CD14-positive monocyte (primary cell): ENCODE results near the gene MND1. TPM values are rescaled to one million over a fixed set of nuclear protein-coding genes. Genes with fewer than 3 reads are reported as not detected.

Experiments
- DNase-seq, 3 donors: peaks; one replicate each; pipeline ENCODE4 v3.0.0-alpha.2; 2011 to 2022
- H2AFZ ChIP-seq: 2 replicates; pipeline ENCODE4 v1.6.0; 2012; ENCODE audit warnings: mild to moderate bottlenecking, low read depth, low read length, inconsistent platforms; ENCODE audit not compliant: insufficient read depth, poor library complexity, severe bottlenecking
- H3K27ac ChIP-seq, 2 donors: 1 replicate in 1 of 2; 2 replicates in 1 of 2; pipeline ENCODE4 v1.5.1; 2012 to 2013; ENCODE audit warnings: low read length in 2 of 2, control low read depth in 1 of 2, inconsistent platforms in 1 of 2, low read depth in 1 of 2, mild to moderate bottlenecking in 1 of 2
- H3K27me3 ChIP-seq, 2 donors: one replicate each; pipeline versions ENCODE4 v1.6.0 to v1.6.1; 2011 to 2013; ENCODE audit warnings: low read length in 2 of 2; ENCODE audit not compliant: control insufficient read depth in 2 of 2, insufficient read depth in 2 of 2
- H3K36me3 ChIP-seq, 2 donors: replicated peaks in 1 of 2; 1 replicate in 1 of 2; 2 replicates in 1 of 2; pipeline versions ENCODE4 v1.5.1 to v1.6.1; 2012 to 2013; ENCODE audit warnings: low read length in 2 of 2, control low read depth in 1 of 2, inconsistent platforms in 1 of 2, mild to moderate bottlenecking in 1 of 2; ENCODE audit not compliant: insufficient read depth in 2 of 2, control insufficient read depth in 1 of 2
- H3K4me1 ChIP-seq, 2 donors: 1 replicate in 1 of 2; 2 replicates in 1 of 2; pipeline versions ENCODE4 v1.5.1 to v1.6.1; 2012 to 2013; ENCODE audit warnings: low read length in 2 of 2, control low read depth in 1 of 2, inconsistent platforms in 1 of 2, mild to moderate bottlenecking in 1 of 2, moderate library complexity in 1 of 2; ENCODE audit not compliant: insufficient read depth in 2 of 2, control insufficient read depth in 1 of 2
- H3K4me2 ChIP-seq: replicated peaks from 2 replicates; pipeline ENCODE3; 2012; ENCODE audit warnings: low read length, moderate library complexity, mild to moderate bottlenecking; ENCODE audit not compliant: poor library complexity, severe bottlenecking; ENCODE audit errors: extremely low read depth
- H3K4me3 ChIP-seq, 3 experiments: fragments of 200-600 bp in 1 of 3; sonication (generic) in 1 of 3; replicated peaks in 1 of 3; 1 replicate in 2 of 3; 2 replicates in 1 of 3; pipeline ENCODE4 v1.5.1; 2011 to 2013; ENCODE audit warnings: low read length in 3 of 3, mild to moderate bottlenecking in 3 of 3, control low read depth in 2 of 3, low read depth in 2 of 3, inconsistent platforms in 1 of 3, moderate library complexity in 1 of 3
- H3K79me2 ChIP-seq: 2 replicates; pipeline ENCODE4 v1.6.0; 2012; ENCODE audit warnings: mild to moderate bottlenecking, control low read depth, inconsistent platforms, low read length, moderate library complexity; ENCODE audit not compliant: insufficient read depth
- H3K9ac ChIP-seq: 2 replicates; pipeline ENCODE4 v1.6.0; 2017; ENCODE audit warnings: low read length, mild to moderate bottlenecking; ENCODE audit not compliant: insufficient read depth, poor library complexity, severe bottlenecking
- H3K9me3 ChIP-seq, 2 donors: replicated peaks in 1 of 2; 1 replicate in 1 of 2; 2 replicates in 1 of 2; pipeline versions ENCODE4 v1.5.1 to v1.6.1; 2012 to 2013; ENCODE audit warnings: low read length in 2 of 2, control low read depth in 1 of 2; ENCODE audit not compliant: control insufficient read depth in 1 of 2, insufficient read depth in 1 of 2
- H4K20me1 ChIP-seq: 2 replicates; pipeline ENCODE4 v1.6.0; 2012; ENCODE audit warnings: mild to moderate bottlenecking, low read length, control low read depth, moderate library complexity; ENCODE audit not compliant: insufficient read depth
- H3K27ac Mint-ChIP-seq, 7 donors: one replicate each; pipeline ENCODE4 v1.8.0; 2020; ENCODE audit warnings: mild to moderate bottlenecking in 7 of 7, mixed read lengths in 7 of 7, moderate library complexity in 6 of 7, inconsistent platforms in 2 of 7
- H3K27me3 Mint-ChIP-seq, 3 donors: one replicate each; pipeline ENCODE4 v1.8.0; 2021 to 2022; ENCODE audit warnings: low read depth in 3 of 3, mild to moderate bottlenecking in 3 of 3, mixed read lengths in 3 of 3, moderate library complexity in 3 of 3, inconsistent platforms in 1 of 3
- H3K36me3 Mint-ChIP-seq, 2 donors: one replicate each; pipeline ENCODE4 v1.8.0; 2020; ENCODE audit warnings: mixed read lengths in 2 of 2, inconsistent platforms in 1 of 2, mild to moderate bottlenecking in 1 of 2
- H3K4me1 Mint-ChIP-seq: one replicate; pipeline ENCODE4 v1.8.0; 2020; ENCODE audit warnings: mild to moderate bottlenecking, mixed read lengths
- H3K4me3 Mint-ChIP-seq, 2 donors: one replicate each; pipeline ENCODE4 v1.8.0; 2020; ENCODE audit warnings: mild to moderate bottlenecking in 2 of 2, mixed read lengths in 2 of 2, moderate library complexity in 1 of 2
- H3K9me3 Mint-ChIP-seq, 7 donors: one replicate each; pipeline ENCODE4 v1.8.0; 2020 to 2022; ENCODE audit warnings: mixed read lengths in 7 of 7, mild to moderate bottlenecking in 6 of 7, moderate library complexity in 6 of 7, inconsistent platforms in 2 of 7
- CTCF ChIP-seq: fragments of 200-600 bp; IDR thresholded peaks from one replicate; pipeline ENCODE4 v1.8.0; 2022; ENCODE audit warnings: antibody characterized with exemption, mild to moderate bottlenecking
- WGBS: methylation state at CpG from one replicate; pipeline ENCODE4 v1.1.5; 2013; ENCODE audit warnings: missing lambda C conversion rate; ENCODE audit not compliant: insufficient coverage; 5-methylcytosine and 5-hydroxymethylcytosine counted together
- intact Hi-C, 2 donors: fragments of 100-400 bp; cut with micrococcal nuclease; formaldehyde crosslinking; loops; one replicate each; pipeline versions ENCODE4 v1.15.0 to v1.15.1; 2023
- polyA plus RNA-seq, 3 donors: library from polyadenylated mRNA; depleted of rRNA in 1 of 3; unstranded in 2 of 3; stranded (reverse) in 1 of 3; fragments of 300-500 nt in 2 of 3; fragments of >200 nt in 1 of 3; fragmentation: Illumina TruSeq in 2 of 3; gene quantifications; 1 replicate in 2 of 3; 2 replicates in 1 of 3; pipeline ENCODE4 v1.2.3, GENCODE V29; 2012 to 2021

The MND1 gene
- polyA plus RNA-seq, 3 donors, result not detected

GRCh38 chr4:153326513-153326912, 18.0 kb upstream of the MND1 start:
- Histone ChIP-seq H3K36me3 (no peaks in the 10 kb centered on the region), H3K4me2 (no peak overlapping the region), H2AFZ (no peak overlapping the region), H3K27me3 (no peaks in the 10 kb centered on the region), H3K4me3 (no peak overlapping the region), H3K27ac (no peak overlapping the region), H3K9ac (no peak overlapping the region), H3K79me2 (no peaks in the 10 kb centered on the region), H3K4me1 (no peaks in the 10 kb centered on the region), H3K9me3 (no peaks in the 10 kb centered on the region), H4K20me1 (no peaks in the 10 kb centered on the region)
- no peak for TF ChIP-seq CTCF
- peak overlapping the region in 1 of 7 donors; percentile 53 for H3K27ac Mint-ChIP-seq
- H3K9me3 Mint-ChIP-seq, result no peaks in the 10 kb centered on the region
- H3K36me3 Mint-ChIP-seq, result no peaks in the 10 kb centered on the region
- peaks cover 0 to 2% (median 1%) of the 10 kb centered on the region in 3 donors for H3K27me3 Mint-ChIP-seq
- no peak for DNase-seq
- H3K4me3 Mint-ChIP-seq, result no peak overlapping the region
- intact Hi-C loops, result no loop called here
- 100% methylated on average over 6 of the region's 11 CpGs for WGBS
- H3K4me1 Mint-ChIP-seq, result peaks cover 5% of the 10 kb centered on the region

GRCh38 chr4:153327247-153327646, 17.2 kb upstream of the MND1 start:
- no peaks in the 10 kb centered on the region for H3K9me3 ChIP-seq
- H3K27me3 ChIP-seq, result no peaks in the 10 kb centered on the region
- no peaks in the 10 kb centered on the region for H3K9me3 Mint-ChIP-seq
- no CpG with 5 or more reads among the region's 1 CpG for WGBS
- no peak for DNase-seq
- no peaks in the 10 kb centered on the region for H3K36me3 Mint-ChIP-seq
- H3K9ac ChIP-seq, result no peak overlapping the region
- no peak for TF ChIP-seq CTCF
- H3K79me2 ChIP-seq, result no peaks in the 10 kb centered on the region
- peak overlapping the region; percentile 60 for H2AFZ ChIP-seq
- H3K4me1 ChIP-seq, result no peaks in the 10 kb centered on the region
- H3K27ac Mint-ChIP-seq, result no peak overlapping the region
- H3K36me3 ChIP-seq, result no peaks in the 10 kb centered on the region
- peaks cover 5% of the 10 kb centered on the region for H3K4me1 Mint-ChIP-seq
- H3K27me3 Mint-ChIP-seq, result peaks cover 0 to 2% (median 1%) of the 10 kb centered on the region in 3 donors
- H3K4me2 ChIP-seq, result peak overlapping the region; percentile 53
- intact Hi-C loops, result no loop called here
- H3K4me3 ChIP-seq, result peak overlapping the region in 2 of 3 experiments; percentile 25 to 49
- no peak overlapping the region for H3K27ac ChIP-seq
- no peaks in the 10 kb centered on the region for H4K20me1 ChIP-seq
- peak overlapping the region; percentile 52 to 62 for H3K4me3 Mint-ChIP-seq
